DMS114 treated with DMSO at 0.1 percent for 48 hours (cell line): ENCODE results near the gene SDCBP2.

Experiments used
- DNase-seq: peaks from one replicate; lab custom pipeline; 2025; ENCODE audit not compliant: unreplicated experiment; lab: John Stamatoyannopoulos, UW

The SDCBP2 gene

GRCh38 chr20:1331801-1332453 lies 3.0 kb upstream of the SDCBP2 start:
- no peak for DNase-seq

DNA sequence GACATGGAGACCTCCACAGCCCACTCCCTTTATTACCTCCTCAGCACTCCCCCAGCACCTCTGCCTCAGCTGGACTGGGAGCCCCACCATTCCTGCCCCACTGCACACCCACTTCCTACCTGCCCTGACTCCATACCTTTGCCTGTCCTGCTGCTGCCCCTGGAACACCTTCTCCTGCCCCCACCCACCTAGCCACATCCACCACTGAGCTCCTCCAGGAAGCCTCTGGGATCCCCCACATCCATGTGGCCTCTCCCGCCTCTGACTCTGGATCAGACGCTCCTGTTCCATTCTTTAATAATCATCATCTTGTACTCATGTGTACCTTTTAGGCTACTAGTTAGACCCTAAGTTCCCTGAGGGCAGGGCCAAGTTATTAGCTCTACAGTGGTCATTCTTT lies 2.2 kb upstream of the SDCBP2 start:
- DNase-seq, result no peak

- DNase-seq, result no peak
Observed at GRCh38 chr20:1330075-1330830, 1.3 kb upstream of the SDCBP2 start.

GRCh38 chr20:1327827-1328679 lies 886 bp downstream of the SDCBP2 start:
- no peak for DNase-seq

DNA sequence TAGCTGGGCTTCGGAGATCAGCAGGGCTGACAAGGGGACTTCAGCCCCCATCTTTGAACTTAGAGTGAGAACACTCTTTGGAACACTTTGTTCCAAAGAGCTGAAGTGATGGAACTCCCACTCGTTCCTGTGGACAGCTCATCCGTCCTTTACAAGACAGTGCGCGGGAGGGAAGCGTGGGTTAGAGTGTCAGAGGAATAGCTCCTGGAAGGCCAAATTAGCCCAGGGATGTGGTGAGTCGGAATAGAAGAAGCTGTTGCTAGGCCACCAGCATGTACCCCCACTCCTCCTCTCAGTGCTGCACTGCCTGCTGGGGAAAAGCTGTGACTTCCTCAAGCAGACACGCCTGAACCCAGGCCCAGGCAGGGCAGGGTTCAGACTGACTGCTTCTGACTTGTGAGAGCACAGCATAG lies 1.7 kb downstream of the SDCBP2 start:
- DNase-seq, result no peak

DNA sequence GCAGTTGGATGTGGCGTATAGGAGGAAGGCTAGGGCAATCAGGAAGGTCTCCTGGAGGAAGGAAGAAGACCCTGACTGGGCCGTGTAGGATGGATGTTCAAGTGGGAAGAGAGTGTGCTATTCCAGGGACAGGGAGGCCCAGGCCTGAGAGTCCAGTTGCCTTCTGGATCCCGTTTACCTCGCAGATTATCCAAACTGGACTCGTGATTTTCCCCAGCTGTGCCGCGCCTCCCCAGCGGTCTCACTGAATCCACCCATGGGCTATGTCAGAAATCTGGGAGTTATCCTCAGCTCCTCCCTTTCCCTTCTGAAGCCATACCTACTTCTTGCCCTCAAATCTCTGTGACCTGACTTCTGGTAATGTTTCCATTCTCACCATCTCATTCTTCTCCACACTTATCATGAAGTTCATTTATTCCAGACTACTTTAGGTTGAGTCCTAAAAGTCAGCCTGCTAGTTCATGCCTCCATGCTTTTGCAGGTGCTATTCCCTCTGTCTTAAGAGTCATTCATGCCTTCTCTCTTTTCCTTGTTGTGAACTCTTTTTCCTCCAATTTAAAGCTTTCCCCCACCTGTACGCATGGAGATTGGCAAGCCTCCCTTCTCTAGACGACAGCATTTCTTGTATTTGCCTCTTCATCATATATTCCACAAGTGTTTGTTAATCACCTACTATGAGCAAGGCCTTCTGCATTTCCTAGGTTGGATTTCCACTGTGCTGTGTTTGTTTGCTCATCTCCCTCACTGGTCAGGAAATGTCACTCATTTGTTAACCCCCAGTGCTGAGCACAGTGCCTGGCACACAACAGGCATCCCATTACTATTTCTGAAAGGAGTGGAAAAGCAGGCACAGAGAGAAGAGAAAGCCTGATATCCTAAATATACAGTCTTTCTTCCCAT lies 2.7 kb downstream of the SDCBP2 start:
- DNase-seq, result no peak

- DNase-seq, result peak; percentile 91
Observed at GRCh38 chr20:1325173-1326030, 3.5 kb downstream of the SDCBP2 start.

DNA sequence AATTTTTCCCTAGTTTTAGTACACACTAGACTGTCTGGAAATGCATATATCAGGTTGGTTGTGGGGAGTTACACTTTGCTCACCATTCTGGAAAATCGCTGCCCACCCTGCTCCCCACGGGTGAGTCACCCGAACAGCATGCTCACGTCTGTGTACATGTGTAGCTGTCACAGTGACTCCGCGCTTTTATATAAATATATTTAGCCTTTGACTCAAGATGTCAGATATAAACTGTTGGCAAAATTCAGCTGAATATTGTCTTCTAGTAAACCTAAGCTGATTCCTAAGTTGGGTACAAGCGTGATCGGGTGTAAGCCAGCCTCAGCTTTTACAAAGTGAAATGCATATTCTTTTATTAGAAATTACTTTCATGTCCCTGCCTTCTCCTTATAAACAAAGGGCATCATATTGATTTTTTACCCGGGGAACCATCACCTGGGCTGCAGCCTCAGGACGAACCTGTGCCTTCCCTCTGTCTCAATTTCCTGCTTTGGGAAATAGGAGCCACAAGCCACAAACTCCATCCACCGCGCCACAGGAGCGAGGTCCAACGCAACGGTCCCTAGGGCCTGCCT lies 4.3 kb downstream of the SDCBP2 start:
- no peak for DNase-seq

DNA sequence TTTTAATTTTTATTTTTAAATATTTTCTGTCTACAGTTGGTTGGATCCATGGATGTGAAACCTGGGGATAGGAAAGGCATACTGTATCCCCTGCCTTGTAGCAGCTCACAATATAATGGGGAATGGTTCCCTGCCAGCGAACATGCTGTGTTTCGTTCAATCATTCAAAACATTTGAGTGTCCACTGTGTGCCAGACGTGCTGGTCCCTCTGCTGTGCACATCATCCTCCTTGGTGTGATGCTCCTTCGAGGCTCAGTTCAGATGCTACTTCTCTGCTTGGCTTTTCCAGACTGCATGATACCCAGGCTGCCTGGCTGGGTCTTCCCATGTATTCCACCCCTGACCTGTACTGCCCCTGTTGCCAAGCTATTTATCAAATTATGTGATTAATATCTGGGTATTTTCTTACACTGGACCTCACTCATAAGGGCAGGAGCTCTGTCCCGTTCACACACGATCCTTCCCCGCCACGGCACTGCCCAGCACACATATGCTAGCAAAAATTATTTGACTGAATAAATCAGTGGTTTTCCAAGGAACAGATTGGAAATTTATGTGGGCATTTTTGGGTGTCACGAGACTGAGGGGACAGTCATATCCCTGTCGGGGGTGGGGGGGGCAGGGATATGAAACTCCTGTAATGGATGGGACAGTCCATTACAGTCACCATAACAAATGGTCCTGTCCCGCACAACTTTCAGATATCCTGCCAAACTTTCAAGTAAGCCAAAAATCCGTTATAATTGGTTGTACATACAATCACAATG lies 4.9 kb downstream of the SDCBP2 start:
- DNase-seq, result no peak

GRCh38 chr20:1323256-1323655 lies 5.7 kb downstream of the SDCBP2 start:
- no peak for DNase-seq

GRCh38 chr20:1322511-1323245 lies 6.3 kb downstream of the SDCBP2 start:
- no peak for DNase-seq

DNA sequence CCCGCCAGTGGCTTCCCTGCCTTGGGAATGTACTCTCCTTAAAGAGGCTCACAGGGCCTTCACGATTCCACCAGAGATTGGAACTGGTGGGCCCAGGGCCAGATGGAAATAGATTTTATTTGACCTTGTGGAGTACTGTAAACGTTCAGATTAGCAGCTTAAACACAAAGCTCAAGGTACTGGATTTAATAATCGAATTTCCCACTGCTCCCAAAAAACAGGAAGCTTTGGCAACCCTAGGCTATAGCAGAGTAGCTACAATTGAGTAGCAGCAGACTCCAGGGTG lies 7.3 kb downstream of the SDCBP2 start:
- no peak for DNase-seq

DNA sequence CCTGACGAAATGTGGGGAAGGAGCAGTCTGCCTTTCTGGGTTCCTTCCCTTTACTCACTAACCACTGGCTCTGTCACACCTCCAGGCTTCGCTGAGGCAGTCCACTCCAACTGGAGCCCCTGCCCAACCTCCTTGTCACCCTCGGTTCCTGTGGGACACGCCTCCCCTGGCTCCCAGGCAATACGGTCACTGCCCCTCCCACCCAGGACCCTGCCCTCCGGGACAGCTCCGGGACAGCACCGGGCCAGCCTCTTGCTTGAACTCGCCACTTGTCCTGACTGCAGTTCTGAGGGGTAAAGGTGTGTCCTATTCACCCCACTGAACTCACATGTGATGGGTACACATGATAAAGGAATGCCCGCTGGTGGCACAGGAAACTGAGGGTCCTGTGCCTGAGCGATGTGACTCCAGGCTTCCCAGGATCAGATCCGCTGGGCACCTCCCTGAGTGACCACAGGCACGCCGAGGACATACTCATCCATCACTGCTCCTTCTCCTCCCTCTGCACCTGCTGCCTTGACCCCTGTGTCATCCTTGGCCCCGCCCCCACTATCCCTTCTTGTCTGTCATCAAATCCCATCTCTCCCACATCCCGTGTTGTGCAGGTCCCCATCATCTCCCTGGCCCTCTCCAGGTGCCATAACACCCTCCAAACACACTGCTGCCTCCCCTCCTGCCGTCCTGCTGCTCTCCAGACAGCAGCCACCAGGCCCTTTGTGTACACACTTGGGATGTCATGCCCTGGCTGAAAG lies 7.9 kb downstream of the SDCBP2 start:
- no peak for DNase-seq

DNA sequence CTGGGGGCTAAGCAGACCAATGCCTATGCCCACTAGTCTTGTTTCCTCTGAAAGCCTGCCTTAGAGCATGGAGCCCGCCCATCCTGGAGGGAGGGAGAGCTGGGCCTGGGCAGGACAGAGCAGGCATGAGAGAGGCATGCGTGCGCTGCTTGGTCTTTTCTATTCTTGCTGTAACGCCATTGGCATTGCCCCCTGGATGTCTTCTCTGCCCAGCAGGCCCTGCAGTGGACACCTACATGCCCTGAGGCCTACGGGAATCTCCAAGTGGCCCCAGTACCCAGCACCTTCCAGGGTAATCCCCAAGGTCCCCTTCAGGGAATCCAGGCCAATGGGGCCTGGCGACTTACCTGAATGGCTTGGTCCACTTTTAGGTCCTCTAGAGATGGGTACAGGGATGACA lies 8.9 kb downstream of the SDCBP2 start:
- no peak for DNase-seq

DNA sequence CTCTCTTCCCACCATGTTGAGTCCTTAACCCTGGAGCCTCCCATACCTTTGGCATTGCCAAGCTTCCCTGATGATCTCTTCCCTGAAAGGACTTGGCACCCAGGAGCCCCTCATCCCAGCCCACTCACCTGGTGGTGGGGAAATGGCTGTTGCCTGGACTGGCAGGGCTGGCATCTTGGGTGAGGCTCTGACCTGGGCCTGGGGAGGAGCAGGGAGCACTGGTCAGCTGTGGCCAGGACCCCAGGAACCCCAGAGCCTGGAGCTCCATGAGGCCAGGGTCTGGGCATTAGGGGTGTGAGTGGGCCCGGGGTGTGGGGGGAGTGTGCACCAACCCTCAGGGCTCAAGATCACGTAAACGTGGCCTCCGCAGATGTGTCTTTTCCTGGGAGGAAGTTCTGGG lies 9.5 kb downstream of the SDCBP2 start:
- no peak for DNase-seq

- no peak for DNase-seq
Observed at GRCh38 chr20:1319051-1319450, 9.9 kb downstream of the SDCBP2 start.

DNA sequence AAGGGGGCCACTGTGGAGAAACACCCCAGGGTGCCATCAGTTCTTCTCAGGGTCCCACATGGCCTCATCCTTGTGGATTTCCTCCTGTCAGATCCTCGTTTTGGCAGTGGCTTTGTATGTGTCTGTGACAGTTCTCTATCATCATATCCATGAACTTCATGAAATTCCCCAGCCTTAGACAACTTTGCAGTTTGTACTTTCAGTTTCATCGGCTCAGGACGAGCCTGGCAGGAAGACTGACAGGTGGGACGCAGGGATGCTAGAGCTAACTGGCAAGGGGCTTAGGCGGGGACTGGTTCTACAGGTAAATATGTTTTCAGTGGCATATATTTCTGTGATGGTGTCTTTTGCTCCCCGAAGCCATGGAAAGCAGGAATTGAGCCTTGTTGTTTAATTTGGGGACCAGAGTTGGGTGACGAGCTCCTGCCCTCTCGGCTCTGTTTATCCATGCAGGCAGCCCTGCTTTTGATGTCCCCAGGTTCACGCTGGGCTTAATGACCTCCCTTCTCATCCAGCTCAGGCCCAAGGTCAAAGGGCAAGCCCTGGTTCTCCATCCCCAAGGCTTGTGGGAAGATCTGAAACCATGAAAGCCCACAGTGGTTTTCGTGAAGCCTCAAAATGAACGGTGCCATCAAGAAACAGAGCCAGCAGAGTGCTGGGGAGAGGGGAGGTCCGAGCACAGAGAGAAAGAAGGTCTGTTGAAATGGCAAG lies 11.2 kb downstream of the SDCBP2 start:
- DNase-seq, result no peak
